ENCODE measurements around the gene IFT122.
"Not testable (repeated sequence)": the region's sequence is repeated elsewhere in the genome, so short reads cannot be mapped to it uniquely, and the experiment has no call there.

The IFT122 gene

GRCh38 chr3:129474984-129475804 is 35.2 kb downstream of the IFT122 start:
- no peak for DNase-seq (ENCODE audit: low read depth in 2 of 2)

- DNase-seq (ENCODE audit: low read depth in 2 of 2), result no peak
Observed at GRCh38 chr3:129475863-129476262, 35.8 kb downstream of the IFT122 start.

- DNase-seq (ENCODE audit: low read depth in 2 of 2), result no peak
Observed at GRCh38 chr3:129476586-129476985, 36.6 kb downstream of the IFT122 start.

GRCh38 chr3:129481225-129481765 is 41.3 kb downstream of the IFT122 start:
- DNase-seq (ENCODE audit: low read depth in 2 of 2), result not testable (repeated sequence)

GRCh38 chr3:129481766-129482332 is 41.8 kb downstream of the IFT122 start:
- no peak for DNase-seq (ENCODE audit: low read depth in 2 of 2)

GRCh38 chr3:129482721-129483120 is 42.7 kb downstream of the IFT122 start:
- no peak for DNase-seq (ENCODE audit: low read depth in 2 of 2)

- DNase-seq (ENCODE audit: low read depth in 2 of 2), result no peak
Observed at GRCh38 chr3:129483870-129484269, 43.8 kb downstream of the IFT122 start.

- DNase-seq (ENCODE audit: low read depth in 2 of 2), result not testable (repeated sequence)
Observed at GRCh38 chr3:129485146-129485545, 45.1 kb downstream of the IFT122 start.

GRCh38 chr3:129485721-129486663 is 46.0 kb downstream of the IFT122 start:
- DNase-seq (ENCODE audit: low read depth in 2 of 2), result no peak

GRCh38 chr3:129486664-129487035 is 46.6 kb downstream of the IFT122 start:
- DNase-seq (ENCODE audit: low read depth in 2 of 2), result no peak

- DNase-seq (ENCODE audit: low read depth in 2 of 2), result no peak
Observed at GRCh38 chr3:129487183-129487867, 47.3 kb downstream of the IFT122 start.

GRCh38 chr3:129487868-129488335 is 47.9 kb downstream of the IFT122 start:
- DNase-seq (ENCODE audit: low read depth in 2 of 2), result not testable (repeated sequence)

GRCh38 chr3:129489258-129489657 is 49.2 kb downstream of the IFT122 start:
- DNase-seq (ENCODE audit: low read depth in 2 of 2), result not testable (repeated sequence)

- DNase-seq (ENCODE audit: low read depth in 2 of 2), result peak in 1 of 2 donors; percentile 5
Observed at GRCh38 chr3:129490273-129490675, 50.2 kb downstream of the IFT122 start.

- not testable (repeated sequence) for DNase-seq (ENCODE audit: low read depth in 2 of 2)
Observed at GRCh38 chr3:129491077-129491476, 51.1 kb downstream of the IFT122 start.

GRCh38 chr3:129491794-129492193 is 51.8 kb downstream of the IFT122 start:
- no peak for DNase-seq (ENCODE audit: low read depth in 2 of 2)

- no peak for DNase-seq (ENCODE audit: low read depth in 2 of 2)
Observed at GRCh38 chr3:129492691-129493090, 52.7 kb downstream of the IFT122 start.

GRCh38 chr3:129493206-129493605 is 53.2 kb downstream of the IFT122 start:
- DNase-seq (ENCODE audit: low read depth in 2 of 2), result no peak

GRCh38 chr3:129494499-129494898 is 54.5 kb downstream of the IFT122 start:
- not testable (repeated sequence) for DNase-seq (ENCODE audit: low read depth in 2 of 2)

- not testable (repeated sequence) for DNase-seq (ENCODE audit: low read depth in 2 of 2)
Observed at GRCh38 chr3:129495006-129495639, 55.1 kb downstream of the IFT122 start.

GRCh38 chr3:129497876-129498275 is 57.9 kb downstream of the IFT122 start:
- not testable (repeated sequence) for DNase-seq (ENCODE audit: low read depth in 2 of 2)
